ENCODE data around the gene ZFPM1. TPM values are rescaled to one million over a fixed set of nuclear protein-coding genes. Genes with fewer than 3 reads are reported as not detected.

The ZFPM1 gene
- polyA plus RNA-seq, 1 experiment, result 0.20 TPM

DNA sequence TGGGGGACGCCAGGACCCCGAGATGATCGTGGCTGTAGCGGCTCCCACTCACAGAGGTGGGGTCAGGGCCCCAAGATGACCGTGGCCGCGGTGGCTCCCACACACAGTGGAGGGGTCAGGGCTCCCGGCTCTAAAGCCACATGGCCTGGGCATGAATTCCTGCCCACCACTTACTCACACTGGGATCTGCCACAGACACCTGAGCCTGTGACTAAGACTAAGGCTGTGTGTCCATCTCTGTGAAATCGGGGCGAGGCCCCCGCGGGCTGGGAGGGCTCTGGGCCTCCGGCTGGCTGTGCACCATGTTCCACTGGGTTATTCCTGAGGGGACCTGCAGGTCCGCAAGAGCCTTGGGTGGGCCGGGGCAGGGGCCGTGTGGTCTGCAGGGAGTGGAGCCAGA lies 18.5 kb downstream of the ZFPM1 start:
- ChIA-PET CTCF (no interaction called here), POLR2A (no interaction called here)
- Histone ChIP-seq H3K9me3 (ENCODE audit: control insufficient read depth, insufficient read depth, low read length) (no peaks in the 10 kb centered on the region), H3K4me3 (ENCODE audit: low read depth, low read length) (no peak overlapping the region), H3K27ac (ENCODE audit: low read depth, low read length) (no peak overlapping the region), H3K27me3 (ENCODE audit: control insufficient read depth, insufficient read depth, low read length) (no peaks in the 10 kb centered on the region)
- TF ChIP-seq CTCF (IDR thresholded peaks at IDR 0.05; ENCODE audit: low read depth, low read length), result no peak
- DNase-seq (ENCODE audit: low read depth, low spot score), result no peak

GRCh38 chr16:88472069-88472468 lies 19.0 kb downstream of the ZFPM1 start:
- TF ChIP-seq CTCF (IDR thresholded peaks at IDR 0.05; ENCODE audit: low read depth, low read length), result no peak
- CTCF ChIA-PET, result no interaction called here
- POLR2A ChIA-PET, result no interaction called here

DNA sequence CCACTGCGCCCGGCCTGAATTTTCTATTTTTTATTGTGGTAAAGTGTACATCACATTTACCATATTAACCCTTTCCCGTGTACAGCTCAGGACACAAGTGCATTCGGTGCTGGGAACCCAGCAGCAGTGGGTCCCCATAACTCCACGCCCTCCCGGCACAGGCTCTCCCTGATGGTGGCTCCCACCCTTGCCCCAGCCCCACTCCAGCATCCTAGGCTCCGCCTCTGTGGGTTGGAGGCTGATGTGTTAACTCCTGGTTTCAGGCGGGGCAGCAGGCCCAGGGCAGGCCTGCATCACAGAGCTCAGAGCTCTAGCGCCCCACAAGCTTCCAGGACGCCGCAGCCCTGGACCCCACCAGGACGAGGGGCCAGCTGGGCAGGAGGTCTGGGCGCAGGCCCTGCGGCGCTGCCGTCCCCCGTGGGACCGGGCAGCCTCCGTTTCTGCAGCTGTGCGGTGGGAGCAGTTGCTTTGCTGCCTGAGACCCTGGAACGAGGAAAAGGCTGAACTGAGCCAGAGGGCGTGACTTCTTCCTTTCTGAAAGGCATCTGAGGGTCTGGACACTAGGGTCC lies 19.6 kb downstream of the ZFPM1 start:
- ChIA-PET CTCF (no interaction called here), POLR2A (no interaction called here)
- Histone ChIP-seq H3K9me3 (ENCODE audit: control insufficient read depth, insufficient read depth, low read length) (no peaks in the 10 kb centered on the region), H3K4me3 (ENCODE audit: low read depth, low read length) (no peak overlapping the region), H3K27ac (ENCODE audit: low read depth, low read length) (no peak overlapping the region), H3K27me3 (ENCODE audit: control insufficient read depth, insufficient read depth, low read length) (no peaks in the 10 kb centered on the region)
- TF ChIP-seq CTCF (IDR thresholded peaks at IDR 0.05; ENCODE audit: low read depth, low read length), result no peak
- DNase-seq (ENCODE audit: low read depth, low spot score), result no peak

More at GRCh38 chr16:88472069-88472468, 19.0 kb downstream of the ZFPM1 start:
- no peaks in the 10 kb centered on the region for H3K27me3 ChIP-seq (ENCODE audit: control insufficient read depth, insufficient read depth, low read length)
- no peak overlapping the region for H3K4me3 ChIP-seq (ENCODE audit: low read depth, low read length)
- H3K27ac ChIP-seq (ENCODE audit: low read depth, low read length), result no peak overlapping the region
- no peak for DNase-seq (ENCODE audit: low read depth, low spot score)
- no peaks in the 10 kb centered on the region for H3K9me3 ChIP-seq (ENCODE audit: control insufficient read depth, insufficient read depth, low read length)

DNA sequence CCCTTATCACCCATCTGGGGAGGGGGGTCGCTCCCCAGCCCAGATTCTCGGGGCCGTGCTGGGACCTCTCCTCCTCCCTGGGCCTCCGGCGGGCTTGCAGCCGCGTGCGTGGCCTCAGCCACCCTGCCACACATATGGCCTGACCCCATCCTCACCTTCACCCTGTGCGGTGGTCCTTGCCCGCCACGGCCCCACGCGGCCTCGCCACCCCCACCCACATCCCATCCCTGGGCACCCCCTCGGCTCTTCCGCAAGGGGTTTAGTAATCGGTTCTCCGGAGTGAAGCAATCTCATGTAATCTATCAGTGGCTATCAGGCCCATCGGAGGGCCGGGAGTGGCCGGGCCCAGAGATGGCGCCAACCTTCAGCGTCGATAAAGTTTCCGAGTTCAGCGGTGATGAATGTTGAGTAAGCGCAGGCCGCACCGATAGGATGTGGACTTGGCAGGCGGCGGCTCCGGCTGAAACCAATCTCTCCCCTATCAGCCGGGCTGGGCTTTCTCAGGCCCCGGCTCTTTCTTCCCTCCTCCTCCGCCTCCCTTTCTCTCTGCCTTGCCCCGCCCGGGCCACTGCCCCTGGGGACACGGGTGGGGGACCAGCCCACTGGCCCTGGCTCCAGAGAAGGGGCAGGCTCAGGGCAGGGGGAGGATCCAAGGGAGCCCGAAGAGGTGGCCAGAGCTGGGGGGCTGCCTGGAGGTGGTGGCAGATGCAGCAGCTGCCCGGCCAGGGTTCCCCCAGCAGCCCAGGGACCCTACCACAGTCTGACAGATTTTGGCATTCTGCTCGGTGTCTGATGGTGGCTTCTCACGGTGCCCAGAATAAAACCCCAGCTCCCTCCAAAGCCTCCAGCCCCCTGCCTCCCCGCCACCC lies 20.8 kb downstream of the ZFPM1 start:
- CTCF ChIA-PET, result no interaction called here
- Histone ChIP-seq H3K4me3 (ENCODE audit: low read depth, low read length) (peak overlapping the region; percentile 20; the same call in 1 of the 2 replicates), H3K27ac (ENCODE audit: low read depth, low read length) (peak overlapping the region; percentile 70)

More for the DNA sequence above, 20.8 kb downstream of the ZFPM1 start:
- POLR2A ChIA-PET, result no interaction called here
- Histone ChIP-seq H3K9me3 (ENCODE audit: control insufficient read depth, insufficient read depth, low read length) (no peaks in the 10 kb centered on the region), H3K27me3 (ENCODE audit: control insufficient read depth, insufficient read depth, low read length) (no peaks in the 10 kb centered on the region)
- peak; percentile 30 for DNase-seq (ENCODE audit: low read depth, low spot score)
- no peak for TF ChIP-seq CTCF (IDR thresholded peaks at IDR 0.05; ENCODE audit: low read depth, low read length)

Data from AG04450 (cell line).